Stimulated activated CD8-positive, alpha-beta memory T cell treated with anti-CD3 and anti-CD28 coated beads, Interleukin-7, amount 100 ng/mL, for 48 hours (primary cell): ENCODE results near the gene TMC3.
"Not testable (repeated sequence)": the region's sequence is repeated elsewhere in the genome, so short reads cannot be mapped to it uniquely, and the experiment has no call there.

ENCODE experiments used
- DNase-seq, 2 donors: peaks; one replicate each; pipeline ENCODE4 v3.0.0-alpha.2; 2020; ENCODE audit warnings: low read depth in 1 of 2; ENCODE audit errors: extremely low read depth in 1 of 2

Gene TMC3

GRCh38 chr15:81348691-81349090, 25.3 kb downstream of the TMC3 start:
- DNase-seq = not testable (repeated sequence)

- no peak for DNase-seq
Observed at GRCh38 chr15:81347910-81348309, 26.1 kb downstream of the TMC3 start.

- no peak for DNase-seq
Observed at GRCh38 chr15:81346611-81347010, 27.4 kb downstream of the TMC3 start.

- no peak for DNase-seq
Observed at GRCh38 chr15:81343371-81343770, 30.6 kb downstream of the TMC3 start.

GRCh38 chr15:81341351-81341750, 32.7 kb downstream of the TMC3 start:
- no peak for DNase-seq

GRCh38 chr15:81339851-81340250, 34.2 kb downstream of the TMC3 start:
- DNase-seq = no peak

- no peak for DNase-seq
Observed at GRCh38 chr15:81339321-81339720, 34.7 kb downstream of the TMC3 start.

- no peak for DNase-seq
Observed at GRCh38 chr15:81338170-81339007, 35.6 kb downstream of the TMC3 start.

GRCh38 chr15:81337713-81338157, 36.3 kb downstream of the TMC3 start:
- no peak for DNase-seq

- no peak for DNase-seq
Observed at GRCh38 chr15:81337241-81337640, 36.8 kb downstream of the TMC3 start.

- no peak for DNase-seq
Observed at GRCh38 chr15:81336568-81336967, 37.4 kb downstream of the TMC3 start.

GRCh38 chr15:81335631-81336030, 38.4 kb downstream of the TMC3 start:
- no peak for DNase-seq

- no peak for DNase-seq
Observed at GRCh38 chr15:81334768-81335435, 39.1 kb downstream of the TMC3 start.

GRCh38 chr15:81333363-81333762, 40.6 kb downstream of the TMC3 start:
- no peak for DNase-seq

GRCh38 chr15:81332326-81332725, 41.7 kb downstream of the TMC3 start:
- no peak for DNase-seq

GRCh38 chr15:81331600-81331999, 42.4 kb downstream of the TMC3 start:
- DNase-seq = no peak

GRCh38 chr15:81331141-81331540, 42.9 kb downstream of the TMC3 start:
- DNase-seq = not testable (repeated sequence)

- no peak for DNase-seq
Observed at GRCh38 chr15:81330366-81331090, 43.5 kb downstream of the TMC3 start.

- DNase-seq = no peak
Observed at GRCh38 chr15:81329446-81329845, 44.6 kb downstream of the TMC3 start.

GRCh38 chr15:81327516-81327915, 46.5 kb downstream of the TMC3 start:
- no peak for DNase-seq

- no peak for DNase-seq
Observed at GRCh38 chr15:81326466-81327212, 47.4 kb downstream of the TMC3 start.
